T-helper 17 cell (primary cell): Measurements from ENCODE around the gene CEP128. TPM values are rescaled to one million over a fixed set of nuclear protein-coding genes. Genes with fewer than 3 reads are reported as not detected.

Experiments
- ATAC-seq: fragments of 150-1000 bp; cut with Tn5 transposase; 2 replicates; pipeline ENCODE4 v1.10.0; 2021; ENCODE audit warnings: mild to moderate bottlenecking, moderate library complexity
- DNase-seq, 3 donors: peaks; one replicate each; pipeline versions ENCODE4 v3.0.0 to v3.0.0-alpha.2; 2020 to 2021
- H3K9me3 ChIP-seq: one replicate; pipeline ENCODE4 v1.7.0; 2013; ENCODE audit warnings: low read length, mild to moderate bottlenecking; ENCODE audit not compliant: control insufficient read depth, poor library complexity, severe bottlenecking
- H3K27ac Mint-ChIP-seq: one replicate; pipeline ENCODE4 v1.8.0; 2022; ENCODE audit warnings: mild to moderate bottlenecking, moderate library complexity, mixed read lengths
- H3K27me3 Mint-ChIP-seq: one replicate; pipeline ENCODE4 v1.8.0; 2022; ENCODE audit warnings: mixed read lengths
- H3K36me3 Mint-ChIP-seq: one replicate; pipeline ENCODE4 v1.8.0; 2022; ENCODE audit warnings: low read depth, mixed read lengths
- H3K4me1 Mint-ChIP-seq: one replicate; pipeline ENCODE4 v1.8.0; 2022; ENCODE audit warnings: mild to moderate bottlenecking, mixed read lengths
- H3K4me3 Mint-ChIP-seq: one replicate; pipeline ENCODE4 v1.8.0; 2022; ENCODE audit warnings: mild to moderate bottlenecking, moderate library complexity, mixed read lengths
- total RNA-seq, 4 donors: library from RNA in 2 of 4; stranded (reverse) in 2 of 4; gene quantifications; one replicate each; pipeline ENCODE4 v1.2.3 and lab custom pipeline; 2022 to 2026

CEP128 gene
- total RNA-seq, 2 donors from 2014 or later = 19.6 to 25.1 TPM

GRCh38 chr14:80507292-80507869 lies 434.2 kb downstream of the CEP128 start:
- Mint-ChIP-seq H3K4me3 (no peak overlapping the region), H3K36me3 (peaks cover 5% of the 10 kb centered on the region), H3K4me1 (no peaks in the 10 kb centered on the region), H3K27ac (no peak overlapping the region), H3K27me3 (no peaks in the 10 kb centered on the region)
- no peaks in the 10 kb centered on the region for H3K9me3 ChIP-seq
- DNase-seq (no peak), ATAC-seq (no peak)

GRCh38 chr14:80504781-80505180 lies 436.8 kb downstream of the CEP128 start:
- no peaks in the 10 kb centered on the region for H3K9me3 ChIP-seq
- H3K4me3 Mint-ChIP-seq = no peak overlapping the region
- peaks cover 11% of the 10 kb centered on the region for H3K36me3 Mint-ChIP-seq
- no peak overlapping the region for H3K27ac Mint-ChIP-seq
- ATAC-seq (no peak), DNase-seq (no peak)
- H3K4me1 Mint-ChIP-seq = no peaks in the 10 kb centered on the region
- no peaks in the 10 kb centered on the region for H3K27me3 Mint-ChIP-seq

- no peaks in the 10 kb centered on the region for H3K4me1 Mint-ChIP-seq
- no peak overlapping the region for H3K4me3 Mint-ChIP-seq
- H3K36me3 Mint-ChIP-seq = peaks cover 8% of the 10 kb centered on the region
- no peak overlapping the region for H3K27ac Mint-ChIP-seq
- no peak for DNase-seq
- H3K27me3 Mint-ChIP-seq = no peaks in the 10 kb centered on the region
- H3K9me3 ChIP-seq = no peaks in the 10 kb centered on the region
- no peak for ATAC-seq
Measured at GRCh38 chr14:80498533-80498932, 443.0 kb downstream of the CEP128 start.

- DNase-seq = no peak
- no peak overlapping the region for H3K4me3 Mint-ChIP-seq
- no peaks in the 10 kb centered on the region for H3K9me3 ChIP-seq
- H3K4me1 Mint-ChIP-seq = peaks cover 9% of the 10 kb centered on the region
- peaks cover 2% of the 10 kb centered on the region for H3K36me3 Mint-ChIP-seq
- ATAC-seq = no peak
- H3K27me3 Mint-ChIP-seq = no peaks in the 10 kb centered on the region
- H3K27ac Mint-ChIP-seq = no peak overlapping the region
Measured at GRCh38 chr14:80496090-80496489, 445.4 kb downstream of the CEP128 start.

- Mint-ChIP-seq H3K4me1 (peaks cover 10% of the 10 kb centered on the region), H3K27ac (no peak overlapping the region), H3K4me3 (no peak overlapping the region), H3K36me3 (no peaks in the 10 kb centered on the region), H3K27me3 (no peaks in the 10 kb centered on the region)
- no peak for ATAC-seq
- H3K9me3 ChIP-seq = no peaks in the 10 kb centered on the region
- DNase-seq = no peak
Measured at GRCh38 chr14:80494769-80495168, 446.8 kb downstream of the CEP128 start.

- Mint-ChIP-seq H3K4me3 (no peak overlapping the region), H3K27me3 (no peaks in the 10 kb centered on the region), H3K4me1 (peaks cover 10% of the 10 kb centered on the region), H3K36me3 (no peaks in the 10 kb centered on the region), H3K27ac (no peak overlapping the region)
- DNase-seq (no peak), ATAC-seq (no peak)
- H3K9me3 ChIP-seq = no peaks in the 10 kb centered on the region
Measured at GRCh38 chr14:80493620-80494019, 447.9 kb downstream of the CEP128 start.

- H3K4me3 Mint-ChIP-seq = no peak overlapping the region
- no peaks in the 10 kb centered on the region for H3K27me3 Mint-ChIP-seq
- H3K4me1 Mint-ChIP-seq = peaks cover 10% of the 10 kb centered on the region
- DNase-seq = no peak
- H3K9me3 ChIP-seq = no peaks in the 10 kb centered on the region
- no peaks in the 10 kb centered on the region for H3K36me3 Mint-ChIP-seq
- no peak overlapping the region for H3K27ac Mint-ChIP-seq
- ATAC-seq = no peak
Measured at GRCh38 chr14:80491650-80492049, 449.9 kb downstream of the CEP128 start.

- no peaks in the 10 kb centered on the region for H3K27me3 Mint-ChIP-seq
- H3K9me3 ChIP-seq = no peaks in the 10 kb centered on the region
- ATAC-seq (no peak), DNase-seq (no peak)
- H3K4me3 Mint-ChIP-seq = no peak overlapping the region
- H3K36me3 Mint-ChIP-seq = no peaks in the 10 kb centered on the region
- H3K27ac Mint-ChIP-seq = peak overlapping the region; percentile 29
- peaks cover 10% of the 10 kb centered on the region for H3K4me1 Mint-ChIP-seq
Measured at GRCh38 chr14:80491131-80491530, 450.4 kb downstream of the CEP128 start.

- H3K4me1 Mint-ChIP-seq = peaks cover 10% of the 10 kb centered on the region
- H3K27me3 Mint-ChIP-seq = no peaks in the 10 kb centered on the region
- H3K36me3 Mint-ChIP-seq = no peaks in the 10 kb centered on the region
- no peak overlapping the region for H3K4me3 Mint-ChIP-seq
- no peak for ATAC-seq
- no peak for DNase-seq
- no peaks in the 10 kb centered on the region for H3K9me3 ChIP-seq
- no peak overlapping the region for H3K27ac Mint-ChIP-seq
Measured at GRCh38 chr14:80489513-80489912, 452.0 kb downstream of the CEP128 start.

- H3K27me3 Mint-ChIP-seq = no peaks in the 10 kb centered on the region
- H3K27ac Mint-ChIP-seq = no peak overlapping the region
- H3K4me3 Mint-ChIP-seq = no peak overlapping the region
- H3K4me1 Mint-ChIP-seq = no peaks in the 10 kb centered on the region
- no peaks in the 10 kb centered on the region for H3K9me3 ChIP-seq
- DNase-seq (no peak), ATAC-seq (no peak)
- no peaks in the 10 kb centered on the region for H3K36me3 Mint-ChIP-seq
Measured at GRCh38 chr14:80485764-80486163, 455.8 kb downstream of the CEP128 start.

- no peak for ATAC-seq
- Mint-ChIP-seq H3K36me3 (peaks cover 2% of the 10 kb centered on the region), H3K27ac (no peak overlapping the region), H3K27me3 (no peaks in the 10 kb centered on the region), H3K4me3 (no peak overlapping the region), H3K4me1 (no peaks in the 10 kb centered on the region)
- DNase-seq = no peak
- no peaks in the 10 kb centered on the region for H3K9me3 ChIP-seq
Measured at GRCh38 chr14:80483331-80483730, 458.2 kb downstream of the CEP128 start.

GRCh38 chr14:80477388-80478160 lies 464.0 kb downstream of the CEP128 start:
- peaks cover 2% of the 10 kb centered on the region for H3K36me3 Mint-ChIP-seq
- no peaks in the 10 kb centered on the region for H3K4me1 Mint-ChIP-seq
- H3K9me3 ChIP-seq = no peaks in the 10 kb centered on the region
- H3K4me3 Mint-ChIP-seq = no peak overlapping the region
- H3K27me3 Mint-ChIP-seq = no peaks in the 10 kb centered on the region
- DNase-seq (no peak), ATAC-seq (no peak)
- H3K27ac Mint-ChIP-seq = no peak overlapping the region

- H3K9me3 ChIP-seq = no peaks in the 10 kb centered on the region
- Mint-ChIP-seq H3K27ac (no peak overlapping the region), H3K27me3 (no peaks in the 10 kb centered on the region), H3K4me1 (no peaks in the 10 kb centered on the region), H3K4me3 (no peak overlapping the region), H3K36me3 (peaks cover 2% of the 10 kb centered on the region)
- DNase-seq (no peak), ATAC-seq (no peak)
Measured at GRCh38 chr14:80475074-80475473, 466.5 kb downstream of the CEP128 start.
